SK-N-SH (cell line): ENCODE measurements around the gene MAPK6. TPM values are rescaled to one million over a fixed set of nuclear protein-coding genes. Genes with fewer than 3 reads are reported as not detected.

Source experiments
- CTCF ChIA-PET: fragments of 300-600, 350-600 bp; formaldehyde crosslinking; extraction: SDS; loops from one replicate; lab custom pipeline; 2021; lab: Yijun Ruan, JAX
- POLR2A ChIA-PET: fragments of 350-600 bp; sonication (Branson Sonifier 250); formaldehyde crosslinking; extraction: SDS; loops from one replicate; lab custom pipeline; 2020; ENCODE audit warnings: antibody characterized with exemption, inconsistent platforms; lab: Yijun Ruan, JAX
- DNase-seq: peaks from one replicate; pipeline ENCODE4 v3.0.0; 2012
- H2AFZ ChIP-seq: fragments of 200-600 bp; sonication (generic); 2 replicates; pipeline ENCODE4 v1.8.1; 2016; ENCODE audit warnings: antibody characterized with exemption, mild to moderate bottlenecking, low read depth
- H3F3A ChIP-seq: fragments of 200-600 bp; sonication (generic); replicated peaks from 2 replicates; pipeline ENCODE3; 2016; ENCODE audit warnings: antibody characterized with exemption, mild to moderate bottlenecking; ENCODE audit not compliant: insufficient read depth
- H3K27ac ChIP-seq, 2 experiments: fragments of 200-500 bp in 1 of 2; fragments of 200-600 bp in 1 of 2; sonication (Bioruptor generic) in 1 of 2; sonication (generic), shearing (Covaris generic) in 1 of 2; 2 replicates each; pipeline versions ENCODE4 v1.5.1 to v1.6.1; 2014 to 2016; ENCODE audit warnings: low read depth in 2 of 2, inconsistent platforms in 1 of 2, low read length in 1 of 2, mild to moderate bottlenecking in 1 of 2, mixed read lengths in 1 of 2
- H3K27me3 ChIP-seq: fragments of 200-600 bp; sonication (generic), shearing (Covaris generic); 2 replicates; pipeline ENCODE4 v1.6.1; 2016; ENCODE audit warnings: mixed run types; ENCODE audit not compliant: insufficient read depth
- H3K36me3 ChIP-seq, 2 experiments: fragments of 200-500 bp in 1 of 2; fragments of 200-600 bp in 1 of 2; sonication (Bioruptor generic) in 1 of 2; sonication (generic) in 1 of 2; replicated peaks in 1 of 2; 2 replicates each; pipeline versions ENCODE3 to v1.5.1; 2014 to 2016; ENCODE audit warnings: low read length in 1 of 2, mild to moderate bottlenecking in 1 of 2; ENCODE audit not compliant: insufficient read depth in 2 of 2, control insufficient read depth in 1 of 2
- H3K4me1 ChIP-seq, 2 experiments: fragments of 200-500 bp in 1 of 2; fragments of 200-600 bp in 1 of 2; sonication (Bioruptor generic) in 1 of 2; sonication (generic), shearing (Covaris generic) in 1 of 2; 2 replicates each; pipeline versions ENCODE4 v1.5.1 to v1.6.1; 2014 to 2016; ENCODE audit warnings: low read depth in 1 of 2, low read length in 1 of 2, mixed run types in 1 of 2; ENCODE audit not compliant: insufficient read depth in 2 of 2, control insufficient read depth in 1 of 2
- H3K4me2 ChIP-seq: fragments of 200-600 bp; sonication (generic), shearing (Covaris generic); 2 replicates; pipeline ENCODE4 v1.6.1; 2017; ENCODE audit warnings: mixed run types
- H3K4me3 ChIP-seq, 2 experiments: fragments of 200-500 bp in 1 of 2; fragments of 200-600 bp in 1 of 2; sonication (Bioruptor generic) in 1 of 2; sonication (generic), shearing (Covaris generic) in 1 of 2; 2 replicates each; pipeline versions ENCODE4 v1.5.1 to v1.8.1; 2014 to 2016; ENCODE audit warnings: low read depth in 2 of 2, inconsistent platforms in 1 of 2, low read length in 1 of 2, mild to moderate bottlenecking in 1 of 2, mixed read lengths in 1 of 2, moderate library complexity in 1 of 2
- H3K79me2 ChIP-seq: fragments of 200-600 bp; sonication (generic); 2 replicates; pipeline ENCODE4 v1.8.1; 2017; ENCODE audit warnings: mild to moderate bottlenecking; ENCODE audit not compliant: insufficient read depth
- H3K9ac ChIP-seq: fragments of 200-600 bp; sonication (generic); 2 replicates; pipeline ENCODE4 v1.6.1; 2017; ENCODE audit warnings: mixed run types
- H3K9me2 ChIP-seq: fragments of 200-600 bp; sonication (generic); 2 replicates; pipeline ENCODE4 v1.6.1; 2017; ENCODE audit warnings: mixed run types
- H3K9me3 ChIP-seq: fragments of 200-600 bp; sonication (generic); 2 replicates; pipeline ENCODE4 v1.6.1; 2017; ENCODE audit warnings: mixed run types, mild to moderate bottlenecking, moderate library complexity
- H4K20me1 ChIP-seq: fragments of 200-600 bp; sonication (generic); 2 replicates; pipeline ENCODE4 v1.6.1; 2017; ENCODE audit warnings: mild to moderate bottlenecking, mixed run types; ENCODE audit not compliant: insufficient read depth
- CTCF ChIP-seq: fragments of 200-600 bp; sonication (generic); IDR thresholded peaks from 2 replicates; pipeline ENCODE4 v1.6.1; 2017; ENCODE audit warnings: antibody characterized with exemption, mild to moderate bottlenecking, moderate library complexity
- EZH2phosphoT487 ChIP-seq: fragments of 200-600 bp; sonication (generic); IDR thresholded peaks from 2 replicates; pipeline ENCODE4 v1.6.1; 2017; ENCODE audit warnings: low read depth, mixed run types, mild to moderate bottlenecking, antibody characterized with exemption, moderate library complexity, borderline replicate concordance
- FOSL2 ChIP-seq: IDR thresholded peaks from 2 replicates; pipeline ENCODE4 v1.4.0; 2012; ENCODE audit warnings: low read depth, mild to moderate bottlenecking, moderate library complexity, borderline replicate concordance
- FOXJ3 ChIP-seq: sonication (generic); formaldehyde crosslinking; IDR thresholded peaks from 2 replicates; pipeline ENCODE4 v1.5.1; 2020; ENCODE audit warnings: mild to moderate bottlenecking, missing genetic modification reagents
- FOXM1 ChIP-seq: IDR thresholded peaks from 2 replicates; pipeline ENCODE4 v1.4.0; 2012; ENCODE audit warnings: low read depth, mild to moderate bottlenecking
- MEF2A ChIP-seq: IDR thresholded peaks from 2 replicates; pipeline ENCODE4 v1.4.0; 2012; ENCODE audit warnings: low read depth, borderline replicate concordance
- MXI1 ChIP-seq: IDR thresholded peaks from 2 replicates; pipeline ENCODE4 v1.6.1; 2012; ENCODE audit warnings: mild to moderate bottlenecking, low read depth, low read length, improper control_type of control experiment
- REST ChIP-seq: IDR thresholded peaks from 2 replicates; pipeline ENCODE4 v1.6.1; 2012; ENCODE audit warnings: mild to moderate bottlenecking, low read depth, low read length, moderate library complexity
- RFX5 ChIP-seq: IDR thresholded peaks from 2 replicates; pipeline ENCODE4 v1.6.1; 2012; ENCODE audit warnings: mild to moderate bottlenecking, improper control_type of control experiment, low read length
- SMC3 ChIP-seq: IDR thresholded peaks from 2 replicates; pipeline ENCODE4 v1.6.1; 2012; ENCODE audit warnings: low read depth, low read length, improper control_type of control experiment
- TAF1 ChIP-seq: IDR thresholded peaks from 2 replicates; pipeline ENCODE4 v1.6.1; 2012; ENCODE audit warnings: low read depth, mild to moderate bottlenecking, low read length, moderate library complexity, borderline replicate concordance
- TEAD4 ChIP-seq: IDR thresholded peaks from 2 replicates; pipeline ENCODE4 v1.4.0; 2012; ENCODE audit warnings: mild to moderate bottlenecking, borderline replicate concordance; ENCODE audit not compliant: insufficient read depth
- WGBS: methylation state at CpG from one replicate; pipeline ENCODE4 v1.1.6; 2017; ENCODE audit warnings: low lambda C conversion rate; 5-methylcytosine and 5-hydroxymethylcytosine counted together
- polyA plus RNA-seq, 3 experiments: library from polyadenylated mRNA; depleted of rRNA; stranded (reverse); fragments of >200 nt; gene quantifications; 2 replicates each; pipeline ENCODE4 v1.2.3, GENCODE V29; 2012
- TF ChIP-seq, protein P1 (sequence below): IDR thresholded peaks from 2 replicates; pipeline ENCODE4 v1.4.0; 2012; ENCODE audit warnings: low read depth, borderline replicate concordance

MAPK6 gene
- polyA plus RNA-seq, 1 of the 3 experiments (the other 2 are of a cell fraction) = 16.9 TPM

DNA sequence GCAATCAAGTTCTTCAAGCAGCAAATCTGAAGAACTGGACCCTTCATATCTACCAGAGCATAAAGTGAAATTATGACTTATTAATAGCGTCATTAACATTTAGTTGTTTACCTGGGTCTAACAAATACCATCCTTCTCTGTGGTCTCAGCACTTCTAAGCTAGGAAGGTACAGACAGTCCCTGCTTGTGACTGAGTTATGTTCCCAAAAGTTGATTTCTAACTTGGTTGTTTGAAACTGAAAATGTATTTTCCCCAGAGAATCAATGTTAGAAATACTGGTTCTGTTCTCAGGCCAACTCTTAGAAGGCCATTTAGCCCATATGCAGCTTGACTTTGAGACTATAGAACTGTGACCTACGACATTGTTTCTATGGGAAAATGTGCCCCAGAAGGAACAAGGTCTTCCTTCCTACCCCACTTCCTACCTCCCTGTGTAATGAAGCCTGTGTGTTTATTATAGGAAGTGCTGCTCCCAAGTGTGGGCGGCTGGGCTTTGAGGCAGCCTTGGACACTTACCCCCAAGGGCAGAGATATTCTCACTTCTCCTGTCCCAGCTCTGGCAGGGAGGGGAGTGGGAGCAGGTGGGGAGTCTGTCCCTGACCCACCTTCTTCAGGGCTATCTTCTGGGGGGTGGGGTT lies 12.2 kb upstream of the MAPK6 start:
- Histone ChIP-seq H3K4me1 (peaks cover 0 to 4% of the 10 kb centered on the region in 2 experiments; a peak in 3 of 4 replicates), H3K9me3 (no peaks in the 10 kb centered on the region), H3K4me2 (no peak overlapping the region)
- no peak for DNase-seq
- TF ChIP-seq RFX5 = no peak
- TF ChIP-seq, protein P1, sequence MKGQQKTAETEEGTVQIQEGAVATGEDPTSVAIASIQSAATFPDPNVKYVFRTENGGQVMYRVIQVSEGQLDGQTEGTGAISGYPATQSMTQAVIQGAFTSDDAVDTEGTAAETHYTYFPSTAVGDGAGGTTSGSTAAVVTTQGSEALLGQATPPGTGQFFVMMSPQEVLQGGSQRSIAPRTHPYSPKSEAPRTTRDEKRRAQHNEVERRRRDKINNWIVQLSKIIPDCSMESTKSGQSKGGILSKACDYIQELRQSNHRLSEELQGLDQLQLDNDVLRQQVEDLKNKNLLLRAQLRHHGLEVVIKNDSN = no peak
- TF ChIP-seq, all 33 proteins: peak for 0
- H4K20me1 ChIP-seq = no peaks in the 10 kb centered on the region
- no peaks in the 10 kb centered on the region for H3K27me3 ChIP-seq
- WGBS = 96% methylated on average over 3 of the region's 3 CpGs
- H3K4me3 ChIP-seq = no peak overlapping the region
- H3K27ac ChIP-seq = no peak overlapping the region
- ChIA-PET POLR2A (interaction anchor here (0.6 kb wide), 1 partner anchor 35 kb away, joined by 4 read pairs; the partner anchor contains the start of gene LEO1), CTCF (interaction anchor here (0.9 kb wide), 1 partner anchor 133 kb away, joined by 3 read pairs; no protein-coding TSS in a partner anchor)
- no peak overlapping the region for H3K9ac ChIP-seq
- H2AFZ ChIP-seq = no peak overlapping the region
- no peaks in the 10 kb centered on the region for H3F3A ChIP-seq
- no peaks in the 10 kb centered on the region for H3K79me2 ChIP-seq
- no peaks in the 10 kb centered on the region for H3K36me3 ChIP-seq
- H3K9me2 ChIP-seq = no peaks in the 10 kb centered on the region

GRCh38 chr15:52008359-52008697 lies 10.7 kb upstream of the MAPK6 start:
- Histone ChIP-seq H3K9me2 (no peaks in the 10 kb centered on the region), H3F3A (peaks cover 6% of the 10 kb centered on the region), H3K4me2 (no peak overlapping the region), H2AFZ (no peak overlapping the region), H3K79me2 (no peaks in the 10 kb centered on the region), H4K20me1 (no peaks in the 10 kb centered on the region), H3K9ac (no peak overlapping the region), H3K9me3 (no peaks in the 10 kb centered on the region), H3K4me3 (no peak overlapping the region), H3K27me3 (no peaks in the 10 kb centered on the region), H3K4me1 (peaks cover 0 to 4% of the 10 kb centered on the region in 2 experiments; a peak in 3 of 4 replicates), H3K36me3 (no peaks in the 10 kb centered on the region), H3K27ac (no peak overlapping the region)
- 93% methylated on average over 5 of the region's 5 CpGs for WGBS
- DNase-seq = no peak
- CTCF ChIA-PET = interaction anchor here (1.1 kb wide), 1 partner anchor 20 kb away, joined by 4 read pairs; no protein-coding TSS in a partner anchor
- POLR2A ChIA-PET = no interaction called here
- TF ChIP-seq FOXM1 (no peak), TAF1 (no peak), CTCF (no peak), EZH2phosphoT487 (no peak), FOSL2 (no peak), SMC3 (no peak), FOXJ3 (CRISPR knock-in tag) (no peak), REST (no peak), TEAD4 (no peak), MEF2A (no peak), MXI1 (no peak)
- TF ChIP-seq, protein P1 = no peak
